Measurements from ENCODE around the gene TMEM92.

Gene TMEM92

GRCh38 chr17:50275279-50275678 lies 1.0 kb downstream of the TMEM92 start:
- no peak for TF ChIP-seq REST (IDR thresholded peaks at IDR 0.05; ENCODE audit: insufficient read depth in 1 of 2, low read depth in 2 of 2, low read length in 2 of 2)
- no peak for TF ChIP-seq TAF1 (IDR thresholded peaks at IDR 0.05; ENCODE audit: borderline replicate concordance, insufficient read depth, low read length)
- no peak for TF ChIP-seq SIN3A (IDR thresholded peaks at IDR 0.05; ENCODE audit: borderline replicate concordance, insufficient read depth, low read length)
- TF ChIP-seq POLR2AphosphoS5 (IDR thresholded peaks at IDR 0.05; ENCODE audit: low read depth, low read length), result no peak
- no peak for TF ChIP-seq FOXP2 (optimal IDR thresholded peaks at IDR 0.05; ENCODE audit: borderline replicate concordance, extremely low read depth, extremely low read length, insufficient read depth)

GRCh38 chr17:50276588-50277356 lies 2.5 kb downstream of the TMEM92 start:
- TF ChIP-seq SIN3A (IDR thresholded peaks at IDR 0.05; ENCODE audit: borderline replicate concordance, insufficient read depth, low read length) (no peak), TAF1 (IDR thresholded peaks at IDR 0.05; ENCODE audit: borderline replicate concordance, insufficient read depth, low read length) (no peak), REST (IDR thresholded peaks at IDR 0.05; ENCODE audit: insufficient read depth in 1 of 2, low read depth in 2 of 2, low read length in 2 of 2) (no peak), FOXP2 (optimal IDR thresholded peaks at IDR 0.05; ENCODE audit: borderline replicate concordance, extremely low read depth, extremely low read length, insufficient read depth) (no peak), POLR2AphosphoS5 (IDR thresholded peaks at IDR 0.05; ENCODE audit: low read depth, low read length) (no peak)

GRCh38 chr17:50277357-50277754 lies 3.1 kb downstream of the TMEM92 start:
- no peak for TF ChIP-seq SIN3A (IDR thresholded peaks at IDR 0.05; ENCODE audit: borderline replicate concordance, insufficient read depth, low read length)
- TF ChIP-seq TAF1 (IDR thresholded peaks at IDR 0.05; ENCODE audit: borderline replicate concordance, insufficient read depth, low read length), result no peak
- no peak for TF ChIP-seq POLR2AphosphoS5 (IDR thresholded peaks at IDR 0.05; ENCODE audit: low read depth, low read length)
- TF ChIP-seq FOXP2 (optimal IDR thresholded peaks at IDR 0.05; ENCODE audit: borderline replicate concordance, extremely low read depth, extremely low read length, insufficient read depth), result no peak
- TF ChIP-seq REST (IDR thresholded peaks at IDR 0.05; ENCODE audit: insufficient read depth in 1 of 2, low read depth in 2 of 2, low read length in 2 of 2), result no peak

- TF ChIP-seq REST (IDR thresholded peaks at IDR 0.05; ENCODE audit: insufficient read depth in 1 of 2, low read depth in 2 of 2, low read length in 2 of 2), result no peak
- TF ChIP-seq TAF1 (IDR thresholded peaks at IDR 0.05; ENCODE audit: borderline replicate concordance, insufficient read depth, low read length), result no peak
- no peak for TF ChIP-seq POLR2AphosphoS5 (IDR thresholded peaks at IDR 0.05; ENCODE audit: low read depth, low read length)
- no peak for TF ChIP-seq FOXP2 (optimal IDR thresholded peaks at IDR 0.05; ENCODE audit: borderline replicate concordance, extremely low read depth, extremely low read length, insufficient read depth)
- TF ChIP-seq SIN3A (IDR thresholded peaks at IDR 0.05; ENCODE audit: borderline replicate concordance, insufficient read depth, low read length), result no peak
Measured at GRCh38 chr17:50278526-50279180, 4.4 kb downstream of the TMEM92 start.
